ENCODE data around the gene CTBP2. TPM values are rescaled to one million over a fixed set of nuclear protein-coding genes. Genes with fewer than 3 reads are reported as not detected.

Gene CTBP2
- total RNA-seq, 3 donors from 2014 or later = 53.1 to 91.2 (median 65.9) TPM

- TF ChIP-seq CTCF (IDR thresholded peaks at IDR 0.05) (no peak), POLR2A (IDR thresholded peaks at IDR 0.05) (no peak), POLR2AphosphoS5 (IDR thresholded peaks at IDR 0.05) (no peak)
- intact Hi-C loops (cut with DNase I; ENCODE audit: low total_unique reads) = no loop called here
- Histone ChIP-seq H3K4me3 (no peak overlapping the region), H3K4me1 (no peaks in the 10 kb centered on the region), H3K27me3 (no peaks in the 10 kb centered on the region), H3K36me3 (no peaks in the 10 kb centered on the region), H3K27ac (no peak overlapping the region), H3K9me3 (no peaks in the 10 kb centered on the region)
- DNase-seq (ENCODE audit: low spot score in 2 of 2) = peak in 1 of 2 donors; percentile 14
These were observed 9.6 kb upstream of the CTBP2 start for GRCh38 chr10:125169915-125170314.

GRCh38 chr10:125169279-125169678, 8.9 kb upstream of the CTBP2 start:
- no peaks in the 10 kb centered on the region for H3K36me3 ChIP-seq
- DNase-seq (ENCODE audit: low spot score in 2 of 2) = no peak
- H3K9me3 ChIP-seq = no peaks in the 10 kb centered on the region
- intact Hi-C loops (cut with DNase I; ENCODE audit: low total_unique reads) = no loop called here
- H3K4me3 ChIP-seq = no peak overlapping the region
- H3K27me3 ChIP-seq = no peaks in the 10 kb centered on the region
- no peaks in the 10 kb centered on the region for H3K4me1 ChIP-seq
- no peak for TF ChIP-seq POLR2AphosphoS5 (IDR thresholded peaks at IDR 0.05)
- H3K27ac ChIP-seq = no peak overlapping the region

GRCh38 chr10:125166658-125167057, 6.3 kb upstream of the CTBP2 start:
- Histone ChIP-seq H3K4me1 (peaks cover 0 to 4% of the 10 kb centered on the region in 2 donors), H3K36me3 (no peaks in the 10 kb centered on the region), H3K27ac (no peak overlapping the region), H3K9me3 (no peaks in the 10 kb centered on the region), H3K27me3 (no peaks in the 10 kb centered on the region), H3K4me3 (no peak overlapping the region)
- no peak for TF ChIP-seq CTCF (IDR thresholded peaks at IDR 0.05)
- intact Hi-C loops (cut with DNase I; ENCODE audit: low total_unique reads) = no loop called here
- peak in 1 of 2 donors; percentile 43 for DNase-seq (ENCODE audit: low spot score in 2 of 2)

- Histone ChIP-seq H3K9me3 (no peaks in the 10 kb centered on the region), H3K4me1 (peaks cover 0 to 4% of the 10 kb centered on the region in 2 donors), H3K4me3 (no peak overlapping the region), H3K36me3 (no peaks in the 10 kb centered on the region), H3K27ac (no peak overlapping the region), H3K27me3 (no peaks in the 10 kb centered on the region)
- DNase-seq (ENCODE audit: low spot score in 2 of 2) = peak in 1 of 2 donors; percentile 38
- intact Hi-C loops (cut with DNase I; ENCODE audit: low total_unique reads) = no loop called here
- no peak for TF ChIP-seq CTCF (IDR thresholded peaks at IDR 0.05)
These were observed 5.5 kb upstream of the CTBP2 start for GRCh38 chr10:125165584-125166573.

GRCh38 chr10:125164421-125164820, 4.1 kb upstream of the CTBP2 start:
- intact Hi-C loops (cut with DNase I; ENCODE audit: low total_unique reads) = loop anchor here (5.0 kb wide), 1 partner anchor 93 kb away; no protein-coding TSS in a partner anchor
- TF ChIP-seq POLR2AphosphoS5 (IDR thresholded peaks at IDR 0.05) = no peak
- no peak for TF ChIP-seq CTCF (IDR thresholded peaks at IDR 0.05)
- TF ChIP-seq POLR2A (IDR thresholded peaks at IDR 0.05) = no peak
- H3K4me3 ChIP-seq = no peak overlapping the region

More at GRCh38 chr10:125164421-125164820, 4.1 kb upstream of the CTBP2 start:
- no peak for DNase-seq (ENCODE audit: low spot score in 2 of 2)
- H3K27ac ChIP-seq = no peak overlapping the region
- no peaks in the 10 kb centered on the region for H3K27me3 ChIP-seq
- H3K36me3 ChIP-seq = no peaks in the 10 kb centered on the region
- peaks cover 0 to 4% of the 10 kb centered on the region in 2 donors for H3K4me1 ChIP-seq
- no peaks in the 10 kb centered on the region for H3K9me3 ChIP-seq

All from breast epithelium (tissue), 4 donors.